Hepatocyte (in vitro differentiated cells): ENCODE measurements around the gene C8A. TPM values are rescaled to one million over a fixed set of nuclear protein-coding genes. Genes with fewer than 3 reads are reported as not detected.
A peak's percentile ranks its signal among the peaks of the same experiment; 100 is the strongest.

Experiments
- DNase-seq: peaks from one replicate; pipeline ENCODE4 v3.0.0-alpha.2; 2016; ENCODE audit warnings: low spot score
- H2AFZ ChIP-seq: fragments of 200-600 bp; sonication (generic); 2 replicates; pipeline ENCODE4 v1.6.0; 2016; ENCODE audit warnings: antibody characterized with exemption, mild to moderate bottlenecking
- H3K27ac ChIP-seq: fragments of 200-600 bp; sonication (generic); 2 replicates; pipeline ENCODE4 v1.5.1; 2016; ENCODE audit warnings: mild to moderate bottlenecking
- H3K27me3 ChIP-seq: fragments of 200-600 bp; sonication (generic); 2 replicates; pipeline ENCODE4 v1.6.1; 2016
- H3K36me3 ChIP-seq: fragments of 200-600 bp; sonication (generic); replicated peaks from 2 replicates; pipeline ENCODE4 v1.5.1; 2016; ENCODE audit warnings: low read depth; ENCODE audit not compliant: insufficient read depth
- H3K4me1 ChIP-seq: fragments of 200-600 bp; sonication (generic); 2 replicates; pipeline ENCODE4 v1.5.1; 2016; ENCODE audit warnings: mild to moderate bottlenecking, moderate library complexity; ENCODE audit not compliant: insufficient read depth
- H3K4me2 ChIP-seq: fragments of 200-600 bp; sonication (generic); 2 replicates; pipeline ENCODE4 v1.6.0; 2016
- H3K4me3 ChIP-seq: fragments of 200-600 bp; sonication (generic); 2 replicates; pipeline ENCODE4 v1.5.1; 2016; ENCODE audit warnings: mild to moderate bottlenecking
- H3K79me2 ChIP-seq: fragments of 200-600 bp; sonication (generic); 2 replicates; pipeline ENCODE4 v1.6.0; 2017; ENCODE audit warnings: mild to moderate bottlenecking
- H3K9me2 ChIP-seq: fragments of 200-600 bp; sonication (generic); replicated peaks from 2 replicates; pipeline ENCODE4 v1.6.0; 2017; ENCODE audit warnings: mild to moderate bottlenecking; ENCODE audit not compliant: insufficient read depth
- H3K9me3 ChIP-seq: fragments of 200-600 bp; sonication (generic); 2 replicates; pipeline ENCODE4 v1.5.1; 2016; ENCODE audit warnings: low read depth, mild to moderate bottlenecking
- H4K20me1 ChIP-seq: fragments of 200-600 bp; sonication (generic); 2 replicates; pipeline ENCODE4 v1.6.0; 2016; ENCODE audit warnings: mild to moderate bottlenecking; ENCODE audit not compliant: insufficient read depth, poor library complexity, severe bottlenecking
- CTCF ChIP-seq: fragments of 200-600 bp; sonication (generic); IDR thresholded peaks from 2 replicates; pipeline ENCODE4 v1.5.1; 2016; ENCODE audit warnings: antibody characterized with exemption, mild to moderate bottlenecking; ENCODE audit not compliant: poor library complexity
- EZH2 ChIP-seq: fragments of 200-600 bp; sonication (generic); IDR thresholded peaks from 2 replicates; pipeline ENCODE4 v1.6.1; 2016; ENCODE audit warnings: antibody characterized with exemption, mild to moderate bottlenecking, borderline replicate concordance
- EZH2phosphoT487 ChIP-seq: fragments of 200-600 bp; sonication (generic); IDR thresholded peaks from one replicate; pipeline ENCODE4 v1.6.1; 2018; ENCODE audit warnings: antibody characterized with exemption, mild to moderate bottlenecking, low read depth, moderate library complexity; ENCODE audit not compliant: unreplicated experiment, severe bottlenecking
- WGBS: methylation state at CpG from one replicate; pipeline ENCODE4 v1.1.6; 2016; ENCODE audit warnings: low lambda C conversion rate; ENCODE audit errors: missing lambda C conversion rate; 5-methylcytosine and 5-hydroxymethylcytosine counted together
- polyA plus RNA-seq: library from polyadenylated mRNA; unstranded; fragments of >200 nt; fragmentation: Nextera tagmentation; extraction: Ambion mirVana; gene quantifications from 2 replicates; pipeline ENCODE4 v1.2.1, GENCODE V29; 2016
- total RNA-seq: library from RNA; depleted of rRNA; stranded (reverse); fragments of >200 nt; gene quantifications from 2 replicates; pipeline ENCODE4 v1.2.3, GENCODE V29; 2014

C8A gene
- total and polyA plus RNA-seq, 2 experiments from 2014 or later: 6.1 to 8.2 TPM

GRCh38 chr1:56912325-56912724, 57.7 kb downstream of the C8A start:
- Histone ChIP-seq H3K79me2 (no peaks in the 10 kb centered on the region), H3K4me1 (peaks cover 27% of the 10 kb centered on the region), H3K27me3 (no peaks in the 10 kb centered on the region), H4K20me1 (no peaks in the 10 kb centered on the region), H3K36me3 (no peaks in the 10 kb centered on the region), H3K4me3 (no peak overlapping the region), H3K27ac (peak overlapping the region; percentile 70), H3K4me2 (no peak overlapping the region), H2AFZ (no peak overlapping the region), H3K9me2 (no peaks in the 10 kb centered on the region), H3K9me3 (no peaks in the 10 kb centered on the region)
- no peak for DNase-seq
- WGBS: 92% methylated on average over 12 of the region's 12 CpGs
- no peak for TF ChIP-seq EZH2
- no peak for TF ChIP-seq CTCF
- no peak for TF ChIP-seq EZH2phosphoT487

- no peaks in the 10 kb centered on the region for H4K20me1 ChIP-seq
- no peaks in the 10 kb centered on the region for H3K79me2 ChIP-seq
- H3K4me2 ChIP-seq: no peak overlapping the region
- H3K27ac ChIP-seq: no peak overlapping the region
- no peak overlapping the region for H2AFZ ChIP-seq
- H3K9me3 ChIP-seq: no peaks in the 10 kb centered on the region
- H3K9me2 ChIP-seq: no peaks in the 10 kb centered on the region
- no peaks in the 10 kb centered on the region for H3K27me3 ChIP-seq
- H3K4me1 ChIP-seq: peaks cover 21% of the 10 kb centered on the region
- H3K36me3 ChIP-seq: no peaks in the 10 kb centered on the region
- 70% methylated on average over 4 of the region's 4 CpGs for WGBS
- TF ChIP-seq CTCF: no peak
- TF ChIP-seq EZH2: no peak
- TF ChIP-seq EZH2phosphoT487: no peak
- H3K4me3 ChIP-seq: no peak overlapping the region
- DNase-seq: no peak
Observed at GRCh38 chr1:56915960-56916359, 61.4 kb downstream of the C8A start.

GRCh38 chr1:56916630-56917029, 62.0 kb downstream of the C8A start:
- WGBS: 83% methylated on average over 3 of the region's 3 CpGs
- no peak for TF ChIP-seq CTCF
- TF ChIP-seq EZH2phosphoT487: no peak
- TF ChIP-seq EZH2: no peak
- Histone ChIP-seq H3K9me3 (no peaks in the 10 kb centered on the region), H2AFZ (no peak overlapping the region), H3K27me3 (no peaks in the 10 kb centered on the region), H3K9me2 (no peaks in the 10 kb centered on the region), H3K27ac (no peak overlapping the region), H3K4me3 (no peak overlapping the region), H3K4me1 (peaks cover 16% of the 10 kb centered on the region), H3K36me3 (no peaks in the 10 kb centered on the region), H3K79me2 (no peaks in the 10 kb centered on the region), H4K20me1 (no peaks in the 10 kb centered on the region), H3K4me2 (no peak overlapping the region)
- no peak for DNase-seq

GRCh38 chr1:56917356-56917755, 62.8 kb downstream of the C8A start:
- Histone ChIP-seq H3K4me2 (no peak overlapping the region), H3K79me2 (no peaks in the 10 kb centered on the region), H3K9me3 (no peaks in the 10 kb centered on the region), H2AFZ (no peak overlapping the region), H3K27me3 (no peaks in the 10 kb centered on the region), H3K9me2 (no peaks in the 10 kb centered on the region), H3K36me3 (no peaks in the 10 kb centered on the region), H3K27ac (no peak overlapping the region), H4K20me1 (no peaks in the 10 kb centered on the region), H3K4me3 (no peak overlapping the region), H3K4me1 (peaks cover 13% of the 10 kb centered on the region)
- no peak for DNase-seq
- WGBS: 86% methylated on average over 5 of the region's 5 CpGs
- TF ChIP-seq EZH2 (no peak), CTCF (no peak), EZH2phosphoT487 (no peak)
